Activated CD8-positive, alpha-beta T cell treated with anti-CD3 and anti-CD28 coated beads for 36 hours (primary cell): ENCODE measurements around the gene AGBL1. TPM values are rescaled to one million over a fixed set of nuclear protein-coding genes. Genes with fewer than 3 reads are reported as not detected.
"Not testable (repeated sequence)": the region's sequence is repeated elsewhere in the genome, so short reads cannot be mapped to it uniquely, and the experiment has no call there.

Experiments used
- ATAC-seq: fragments of 200-7000 bp; cut with Tn5 transposase; one replicate; pipeline ENCODE4 v1.10.0; 2021; ENCODE audit warnings: mild to moderate bottlenecking, moderate library complexity
- CTCF ChIA-PET: fragments of 350-600 bp; sonication (Branson Sonifier 250); formaldehyde crosslinking; loops from one replicate; lab custom pipeline; 2021; ENCODE audit warnings: antibody characterized with exemption; lab: Charles Lee
- POLR2A ChIA-PET: fragments of 350-600 bp; sonication (Branson Sonifier 250); formaldehyde crosslinking; loops from one replicate; lab custom pipeline; 2021; ENCODE audit warnings: antibody characterized with exemption; lab: Charles Lee
- DNase-seq: peaks from one replicate; pipeline ENCODE4 v3.0.0-alpha.2; 2020
- H3K27ac Mint-ChIP-seq: one replicate; pipeline ENCODE4 v1.8.0; 2021; ENCODE audit warnings: mild to moderate bottlenecking, mixed read lengths
- H3K27me3 Mint-ChIP-seq: one replicate; pipeline ENCODE4 v1.8.0; 2021; ENCODE audit warnings: mixed read lengths
- H3K36me3 Mint-ChIP-seq: one replicate; pipeline ENCODE4 v1.8.0; 2021; ENCODE audit warnings: low read depth, mixed read lengths
- H3K4me1 Mint-ChIP-seq: one replicate; pipeline ENCODE4 v1.8.0; 2021; ENCODE audit warnings: low read depth, mixed read lengths
- H3K4me3 Mint-ChIP-seq: one replicate; pipeline ENCODE4 v1.8.0; 2021; ENCODE audit warnings: mild to moderate bottlenecking, moderate library complexity, mixed read lengths
- H3K9me3 Mint-ChIP-seq: one replicate; pipeline ENCODE4 v1.8.0; 2021; ENCODE audit warnings: mixed read lengths
- CTCF ChIP-seq: fragments of 200-600 bp; IDR thresholded peaks from one replicate; pipeline ENCODE4 v1.8.0; 2022; ENCODE audit warnings: antibody characterized with exemption, mild to moderate bottlenecking
- intact Hi-C: fragments of 100-400 bp; cut with micrococcal nuclease; formaldehyde crosslinking; loops from one replicate; pipeline ENCODE4 v1.10.0; 2022
- total RNA-seq, 2 experiments: library from RNA; stranded (reverse); gene quantifications; one replicate each; pipeline ENCODE4 v1.2.3, GENCODE V29; 2021

AGBL1 gene
- total RNA-seq, 2 experiments from 2014 or later, result not detected

GRCh38 chr15:86103825-86104224 lies 24.2 kb downstream of the AGBL1 start:
- intact Hi-C loops, result no loop called here
- ChIA-PET CTCF (no interaction called here), POLR2A (interaction anchor here (0.8 kb wide), 1 partner anchor 10 kb away, joined by 3 read pairs; no protein-coding TSS in a partner anchor)
- Mint-ChIP-seq H3K4me3 (no peak overlapping the region), H3K27me3 (peaks cover 3% of the 10 kb centered on the region), H3K27ac (no peak overlapping the region), H3K4me1 (no peaks in the 10 kb centered on the region), H3K36me3 (no peaks in the 10 kb centered on the region), H3K9me3 (peaks cover 5% of the 10 kb centered on the region)
- ATAC-seq, result no peak
- TF ChIP-seq CTCF, result no peak
- DNase-seq, result no peak

- Mint-ChIP-seq H3K27me3 (peaks cover 1% of the 10 kb centered on the region), H3K4me3 (no peak overlapping the region)
- POLR2A ChIA-PET, result no interaction called here
Measured at GRCh38 chr15:86106306-86106705, 26.6 kb downstream of the AGBL1 start.

GRCh38 chr15:86115145-86115801 lies 35.6 kb downstream of the AGBL1 start:
- H3K27ac Mint-ChIP-seq, result no peak overlapping the region
- ATAC-seq, result no peak
- CTCF ChIA-PET, result no interaction called here
- no peaks in the 10 kb centered on the region for H3K9me3 Mint-ChIP-seq
- no peak for DNase-seq
- POLR2A ChIA-PET, result no interaction called here
- no peaks in the 10 kb centered on the region for H3K4me1 Mint-ChIP-seq
- no peak overlapping the region for H3K4me3 Mint-ChIP-seq
- peaks cover 5% of the 10 kb centered on the region for H3K27me3 Mint-ChIP-seq
- no peak for TF ChIP-seq CTCF
- H3K36me3 Mint-ChIP-seq, result no peaks in the 10 kb centered on the region
- intact Hi-C loops, result no loop called here

More at GRCh38 chr15:86106306-86106705, 26.6 kb downstream of the AGBL1 start:
- intact Hi-C loops, result no loop called here
- Mint-ChIP-seq H3K4me1 (no peaks in the 10 kb centered on the region), H3K27ac (no peak overlapping the region), H3K36me3 (no peaks in the 10 kb centered on the region), H3K9me3 (peaks cover 5% of the 10 kb centered on the region)
- TF ChIP-seq CTCF, result no peak
- ATAC-seq (no peak), DNase-seq (no peak)
- CTCF ChIA-PET, result no interaction called here

- no peak for TF ChIP-seq CTCF
- Mint-ChIP-seq H3K4me1 (no peaks in the 10 kb centered on the region), H3K27ac (no peak overlapping the region), H3K4me3 (no peak overlapping the region), H3K9me3 (no peaks in the 10 kb centered on the region), H3K36me3 (no peaks in the 10 kb centered on the region), H3K27me3 (peaks cover 3% of the 10 kb centered on the region)
- intact Hi-C loops, result no loop called here
- ATAC-seq (no peak), DNase-seq (no peak)
- CTCF ChIA-PET, result no interaction called here
- POLR2A ChIA-PET, result no interaction called here
Measured at GRCh38 chr15:86121568-86122225, 42.0 kb downstream of the AGBL1 start.

- H3K4me3 Mint-ChIP-seq, CTCF ChIA-PET, H3K9me3 Mint-ChIP-seq, H3K36me3 Mint-ChIP-seq, ATAC-seq, POLR2A ChIA-PET, H3K27ac Mint-ChIP-seq, intact Hi-C loops, DNase-seq, H3K4me1 Mint-ChIP-seq, H3K27me3 Mint-ChIP-seq: not testable (repeated sequence)
Measured at GRCh38 chr15:86122691-86123391, 43.2 kb downstream of the AGBL1 start.
